H9 (cell line): ENCODE measurements around the gene IGSF11. TPM values are rescaled to one million over a fixed set of nuclear protein-coding genes. Genes with fewer than 3 reads are reported as not detected.

Experiments used
- DNase-seq: peaks from one replicate; pipeline ENCODE4 v3.0.0-alpha.2; 2017
- H2AFZ ChIP-seq: one replicate; pipeline ENCODE4 v1.6.1; 2013; ENCODE audit warnings: mild to moderate bottlenecking, low read length, control low read depth, moderate library complexity
- H2AK5ac ChIP-seq: 2 replicates; pipeline ENCODE4 v1.6.1; 2013; ENCODE audit warnings: low read length, control low read depth, mixed read lengths; ENCODE audit not compliant: insufficient read length
- H2BK120ac ChIP-seq: one replicate; pipeline ENCODE4 v1.6.1; 2013; ENCODE audit warnings: low read depth, mild to moderate bottlenecking, low read length, control low read depth, inconsistent platforms; ENCODE audit not compliant: poor library complexity, severe bottlenecking
- H2BK12ac ChIP-seq: 2 replicates; pipeline ENCODE4 v1.6.1; 2013; ENCODE audit warnings: low read length, control low read depth, mixed read lengths, low read depth; ENCODE audit not compliant: insufficient read length
- H2BK15ac ChIP-seq: 2 replicates; pipeline ENCODE4 v1.6.1; 2013; ENCODE audit warnings: low read depth, low read length, control low read depth
- H2BK20ac ChIP-seq: one replicate; pipeline ENCODE4 v1.6.1; 2013; ENCODE audit warnings: low read depth, mild to moderate bottlenecking, low read length, control low read depth, inconsistent platforms; ENCODE audit not compliant: poor library complexity, severe bottlenecking
- H2BK5ac ChIP-seq: 2 replicates; pipeline ENCODE4 v1.6.1; 2013; ENCODE audit warnings: low read length, control low read depth, mixed read lengths; ENCODE audit not compliant: insufficient read length
- H3K14ac ChIP-seq: 2 replicates; pipeline ENCODE4 v1.6.1; 2013; ENCODE audit warnings: low read length, control low read depth; ENCODE audit not compliant: insufficient read depth
- H3K18ac ChIP-seq: 2 replicates; pipeline ENCODE4 v1.6.1; 2013; ENCODE audit warnings: low read depth, mild to moderate bottlenecking, mixed read lengths, low read length, control low read depth; ENCODE audit not compliant: insufficient read length
- H3K23ac ChIP-seq: 2 replicates; pipeline ENCODE4 v1.6.1; 2013; ENCODE audit warnings: low read length, control low read depth, mixed read lengths, low read depth; ENCODE audit not compliant: insufficient read length
- H3K23me2 ChIP-seq: 2 replicates; pipeline ENCODE4 v1.6.1; 2013; ENCODE audit warnings: low read depth, mild to moderate bottlenecking, mixed read lengths, low read length, control low read depth; ENCODE audit not compliant: insufficient read length, poor library complexity, severe bottlenecking
- H3K27ac ChIP-seq: 2 replicates; pipeline ENCODE4 v1.5.1; 2013; ENCODE audit warnings: low read length, control low read depth, mixed read lengths, low read depth; ENCODE audit not compliant: insufficient read length
- H3K27me3 ChIP-seq: 2 replicates; pipeline ENCODE4 v1.6.1; 2013; ENCODE audit warnings: low read length, control low read depth, inconsistent platforms; ENCODE audit not compliant: insufficient read depth
- H3K4ac ChIP-seq: 2 replicates; pipeline ENCODE4 v1.6.1; 2013; ENCODE audit warnings: low read depth, mild to moderate bottlenecking, control low read depth, inconsistent platforms, low read length, moderate library complexity
- H3K4me1 ChIP-seq: 2 replicates; pipeline ENCODE4 v1.6.1; 2013; ENCODE audit warnings: low read length, control low read depth, inconsistent platforms; ENCODE audit not compliant: insufficient read depth
- H3K4me2 ChIP-seq: 2 replicates; pipeline ENCODE4 v1.6.1; 2013; ENCODE audit warnings: low read length, control low read depth, mixed read lengths; ENCODE audit not compliant: insufficient read length, insufficient read depth
- H3K56ac ChIP-seq: 2 replicates; pipeline ENCODE4 v1.6.1; 2013; ENCODE audit warnings: low read depth, mild to moderate bottlenecking, mixed read lengths, low read length, control low read depth; ENCODE audit not compliant: insufficient read length
- H3K79me1 ChIP-seq: 2 replicates; pipeline ENCODE4 v1.6.1; 2013; ENCODE audit warnings: low read depth, mild to moderate bottlenecking, moderate library complexity, low read length, control low read depth, inconsistent platforms; ENCODE audit not compliant: insufficient read depth, poor library complexity, severe bottlenecking
- H3K79me2 ChIP-seq: 2 replicates; pipeline ENCODE4 v1.6.1; 2013; ENCODE audit warnings: low read length, control low read depth, inconsistent platforms; ENCODE audit not compliant: insufficient read depth
- H3K9ac ChIP-seq: 2 replicates; pipeline ENCODE4 v1.6.1; 2013; ENCODE audit warnings: low read length, control low read depth, mixed read lengths; ENCODE audit not compliant: insufficient read length; ENCODE audit errors: extremely low read depth
- H3K9me3 ChIP-seq: one replicate; pipeline ENCODE4 v1.6.1; 2013; ENCODE audit warnings: low read depth, low read length, inconsistent platforms; ENCODE audit not compliant: control insufficient read depth
- H3T11ph ChIP-seq: one replicate; pipeline ENCODE4 v1.6.1; 2013; ENCODE audit warnings: mild to moderate bottlenecking, low read length, control low read depth, inconsistent platforms
- H4K20me1 ChIP-seq: one replicate; pipeline ENCODE4 v1.6.1; 2013; ENCODE audit not compliant: control insufficient read depth, insufficient read length, insufficient read depth
- H4K5ac ChIP-seq: 2 replicates; pipeline ENCODE4 v1.6.1; 2013; ENCODE audit warnings: low read depth, mild to moderate bottlenecking, mixed read lengths, low read length, control low read depth; ENCODE audit not compliant: insufficient read length
- H4K8ac ChIP-seq: replicated peaks from 2 replicates; pipeline ENCODE4 v1.6.1; 2013; ENCODE audit warnings: low read length, control low read depth, mixed read lengths, low read depth; ENCODE audit not compliant: insufficient read length
- H4K91ac ChIP-seq: 2 replicates; pipeline ENCODE4 v1.6.1; 2013; ENCODE audit warnings: low read depth, mild to moderate bottlenecking, moderate library complexity, mixed read lengths, low read length, control low read depth; ENCODE audit not compliant: insufficient read length
- H3K27ac Mint-ChIP-seq, 3 experiments: 2 replicates in 2 of 3; 3 replicates in 1 of 3; pipeline ENCODE4 v1.8.0; 2020 to 2021; ENCODE audit warnings: mixed read lengths in 3 of 3, mild to moderate bottlenecking in 1 of 3, moderate library complexity in 1 of 3
- H3K27me3 Mint-ChIP-seq: 2 replicates; pipeline ENCODE4 v1.8.0; 2021; ENCODE audit warnings: low read depth, mild to moderate bottlenecking, moderate library complexity, mixed read lengths
- H3K36me3 Mint-ChIP-seq, 3 experiments: 2 replicates in 2 of 3; 3 replicates in 1 of 3; pipeline ENCODE4 v1.8.0; 2020 to 2021; ENCODE audit warnings: low read depth in 3 of 3, mixed read lengths in 3 of 3; ENCODE audit not compliant: insufficient read depth in 1 of 3
- H3K4me1 Mint-ChIP-seq, 2 experiments: 2 replicates each; pipeline ENCODE4 v1.8.0; 2020; ENCODE audit warnings: mixed read lengths in 2 of 2
- H3K4me3 Mint-ChIP-seq, 2 experiments: 2 replicates in 1 of 2; 3 replicates in 1 of 2; pipeline ENCODE4 v1.8.0; 2020 to 2021; ENCODE audit warnings: mild to moderate bottlenecking in 2 of 2, mixed read lengths in 2 of 2, moderate library complexity in 1 of 2
- H3K9me3 Mint-ChIP-seq, 2 experiments: 2 replicates in 1 of 2; 3 replicates in 1 of 2; pipeline ENCODE4 v1.8.0; 2020; ENCODE audit warnings: mild to moderate bottlenecking in 2 of 2, mixed read lengths in 2 of 2, moderate library complexity in 1 of 2
- CTCF ChIP-seq: fragments of 200-600 bp; sonication (generic); conservative IDR thresholded peaks from 3 replicates; pipeline ENCODE4 v1.8.0; 2021; ENCODE audit warnings: antibody characterized with exemption, mild to moderate bottlenecking
- WGBS: extraction: QIAGEN DNeasy Blood & Tissue Kit; methylation state at CpG from one replicate; pipeline ENCODE4 v1.1.7; 2013; ENCODE audit warnings: missing lambda C conversion rate, low lambda C conversion rate, mixed read lengths; ENCODE audit not compliant: insufficient read length; ENCODE audit errors: extremely low coverage; 5-methylcytosine and 5-hydroxymethylcytosine counted together
- total RNA-seq: library from RNA; stranded (reverse); gene quantifications from 2 replicates; pipeline ENCODE4 v1.2.1, GENCODE V29; 2021

The IGSF11 gene
- total RNA-seq, 1 experiment from 2014 or later: 1.6 TPM

GRCh38 chr3:119011528-119011927, 23.1 kb downstream of the IGSF11 start:
- no peaks in the 10 kb centered on the region for H4K20me1 ChIP-seq
- no peak overlapping the region for H2BK12ac ChIP-seq
- no peak overlapping the region for H3K56ac ChIP-seq
- H2AK5ac ChIP-seq: no peak overlapping the region
- H3K23ac ChIP-seq: no peak overlapping the region
- H3K9me3 ChIP-seq: no peaks in the 10 kb centered on the region
- no peak overlapping the region for H4K5ac ChIP-seq
- H3K4me2 ChIP-seq: no peak overlapping the region
- no peak overlapping the region for H3K27ac ChIP-seq
- WGBS: no CpG with 5 or more reads among the region's 1 CpG
- peaks cover 4 to 21% (median 15%) of the 10 kb centered on the region in 3 experiments for H3K36me3 Mint-ChIP-seq
- H4K91ac ChIP-seq: no peak overlapping the region
- no peaks in the 10 kb centered on the region for H3K79me1 ChIP-seq
- no peaks in the 10 kb centered on the region for H3K23me2 ChIP-seq
- H4K8ac ChIP-seq: no peak overlapping the region
- H3K4me1 Mint-ChIP-seq: peaks cover 15 to 16% of the 10 kb centered on the region in 2 experiments
- H3K14ac ChIP-seq: no peak overlapping the region
- peaks cover 3% of the 10 kb centered on the region; the same call in 1 of the 2 replicates for H3K4me1 ChIP-seq
- no peak for TF ChIP-seq CTCF
- H3K4me3 Mint-ChIP-seq: no peak overlapping the region
- H3K18ac ChIP-seq: no peak overlapping the region
- H2BK15ac ChIP-seq: no peak overlapping the region
- no peak overlapping the region for H2BK20ac ChIP-seq
- no peak overlapping the region for H3K9ac ChIP-seq
- peaks cover 9 to 20% of the 10 kb centered on the region in 2 experiments for H3K9me3 Mint-ChIP-seq
- no peaks in the 10 kb centered on the region for H3K27me3 ChIP-seq
- no peak overlapping the region for H3K4ac ChIP-seq
- H2BK5ac ChIP-seq: no peak overlapping the region
- no peak overlapping the region for H3T11ph ChIP-seq
- no peak overlapping the region for H2BK120ac ChIP-seq
- no peak overlapping the region for H3K27ac Mint-ChIP-seq
- no peaks in the 10 kb centered on the region for H3K79me2 ChIP-seq
- DNase-seq: no peak
- no peak overlapping the region for H2AFZ ChIP-seq
- H3K27me3 Mint-ChIP-seq: peaks cover 5% of the 10 kb centered on the region; the same call in 1 of the 2 replicates
